Common myeloid progenitor, CD34-positive (primary cell): ENCODE results near the gene WIF1.

ENCODE experiments used
- CTCF ChIA-PET: fragments of 350-600 bp; sonication (Branson Sonifier 250); formaldehyde crosslinking; loops from one replicate; lab custom pipeline; 2021; ENCODE audit warnings: antibody characterized with exemption; lab: Charles Lee
- POLR2A ChIA-PET: fragments of 350-600 bp; sonication (Branson Sonifier 250); formaldehyde crosslinking; loops from one replicate; lab custom pipeline; 2021; ENCODE audit warnings: antibody characterized with exemption; lab: Charles Lee
- DNase-seq, 3 donors: peaks; one replicate each; pipeline versions ENCODE4 v3.0.0 to v3.0.0-alpha.2; 2013
- H3K27ac ChIP-seq, 2 experiments: 1 replicate in 1 of 2; 2 replicates in 1 of 2; pipeline ENCODE4 v1.7.0; 2013; ENCODE audit warnings: inconsistent platforms in 2 of 2, low read length in 2 of 2, mild to moderate bottlenecking in 2 of 2, low read depth in 1 of 2, moderate library complexity in 1 of 2; ENCODE audit not compliant: severe bottlenecking in 2 of 2, insufficient read depth in 1 of 2, poor library complexity in 1 of 2
- H3K27me3 ChIP-seq, 5 experiments: replicated peaks in 2 of 5; 1 replicate in 3 of 5; 2 replicates in 2 of 5; pipeline versions ENCODE4 v1.6.1 to v1.7.0; 2013; ENCODE audit warnings: low read length in 4 of 5, mild to moderate bottlenecking in 2 of 5, moderate library complexity in 2 of 5, inconsistent platforms in 1 of 5; ENCODE audit not compliant: insufficient read depth in 5 of 5, control insufficient read depth in 4 of 5
- H3K36me3 ChIP-seq, 4 experiments: 1 replicate in 2 of 4; 2 replicates in 2 of 4; pipeline versions ENCODE4 v1.6.1 to v1.7.0; 2013; ENCODE audit warnings: low read length in 3 of 4, control low read depth in 1 of 4, mild to moderate bottlenecking in 1 of 4; ENCODE audit not compliant: control insufficient read depth in 4 of 4, insufficient read depth in 4 of 4
- H3K4me1 ChIP-seq, 4 experiments: 1 replicate in 3 of 4; 2 replicates in 1 of 4; pipeline versions ENCODE4 v1.6.1 to v1.7.1; 2013; ENCODE audit warnings: low read length in 3 of 4, mild to moderate bottlenecking in 3 of 4, control low read depth in 1 of 4, inconsistent platforms in 1 of 4, moderate library complexity in 1 of 4; ENCODE audit not compliant: control insufficient read depth in 4 of 4, insufficient read depth in 4 of 4; ENCODE audit errors: control extremely low read depth in 1 of 4
- H3K4me3 ChIP-seq, 7 experiments: 1 replicate in 4 of 7; 2 replicates in 3 of 7; pipeline versions ENCODE4 v1.5.1 to v1.7.0; 2013; ENCODE audit warnings: mild to moderate bottlenecking in 7 of 7, low read length in 6 of 7, moderate library complexity in 6 of 7, inconsistent platforms in 2 of 7, low read depth in 2 of 7, control low read depth in 1 of 7; ENCODE audit not compliant: insufficient read depth in 4 of 7, control insufficient read depth in 1 of 7; ENCODE audit errors: extremely low read depth in 1 of 7
- H3K9me3 ChIP-seq, 5 experiments: 1 replicate in 4 of 5; 2 replicates in 1 of 5; pipeline versions ENCODE4 v1.6.1 to v1.7.1; 2013; ENCODE audit warnings: low read length in 4 of 5, mild to moderate bottlenecking in 2 of 5, inconsistent platforms in 1 of 5, low read depth in 1 of 5, moderate library complexity in 1 of 5; ENCODE audit not compliant: control insufficient read depth in 4 of 5, insufficient read depth in 2 of 5; ENCODE audit errors: control extremely low read depth in 1 of 5
- WGBS: methylation state at CpG from one replicate; pipeline ENCODE4 v1.1.5; 2013; ENCODE audit not compliant: insufficient coverage; 5-methylcytosine and 5-hydroxymethylcytosine counted together

WIF1 gene

DNA sequence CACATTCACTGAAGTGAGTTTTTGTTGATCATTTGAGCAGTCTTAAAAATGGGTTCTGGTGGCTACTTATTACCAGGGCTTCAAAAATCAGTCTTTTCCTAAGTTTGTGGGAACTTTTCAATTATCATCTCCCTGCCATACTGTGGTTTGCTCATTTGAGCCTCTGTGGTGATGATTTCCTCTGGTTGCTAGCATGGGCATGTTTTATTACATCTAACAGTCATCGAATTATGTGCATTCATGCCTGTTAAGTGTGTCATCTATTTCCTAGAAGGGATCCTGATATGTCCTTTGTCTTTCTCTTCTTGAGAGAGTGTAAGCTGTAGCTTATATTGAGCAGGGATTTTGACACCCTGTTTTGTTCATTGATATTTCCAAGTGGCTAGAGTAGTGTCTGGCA, 116.8 kb downstream of the WIF1 start:
- no CpG with 5 or more reads among the region's 1 CpG for WGBS
- Histone ChIP-seq H3K27ac (no peak overlapping the region), H3K27me3 (peaks cover 0 to 10% (median 3%) of the 10 kb centered on the region in 5 experiments), H3K4me1 (no peaks in the 10 kb centered on the region), H3K36me3 (no peaks in the 10 kb centered on the region), H3K4me3 (no peak overlapping the region), H3K9me3 (peaks cover 0 to 2% (median 0%) of the 10 kb centered on the region in 5 experiments)
- ChIA-PET CTCF (no interaction called here), POLR2A (no interaction called here)
- DNase-seq = no peak
